MM.1S (cell line): ENCODE data around the gene PDIA2.

Source experiments
- DNase-seq: peaks from one replicate; pipeline ENCODE4 v3.0.0-alpha.2; 2015
- H2AFZ ChIP-seq: fragments of 300-600 bp; sonication (generic); 2 replicates; pipeline ENCODE4 v1.6.0; 2016; ENCODE audit warnings: antibody characterized with exemption, low read length
- H3F3A ChIP-seq: fragments of 300-600 bp; sonication (generic); 2 replicates; pipeline ENCODE4 v1.6.1; 2016; ENCODE audit warnings: mild to moderate bottlenecking, antibody characterized with exemption, low read length, moderate library complexity, mixed read lengths; ENCODE audit not compliant: insufficient read depth
- H3K27ac ChIP-seq: fragments of 300-600 bp; sonication (generic); 2 replicates; pipeline ENCODE4 v1.5.1; 2016; ENCODE audit warnings: mild to moderate bottlenecking, low read length
- H3K27me3 ChIP-seq: fragments of 300-600 bp; sonication (generic); replicated peaks from 2 replicates; pipeline ENCODE4 v1.6.0; 2016; ENCODE audit warnings: low read length; ENCODE audit not compliant: insufficient read depth
- H3K36me3 ChIP-seq: fragments of 300-600 bp; sonication (generic); replicated peaks from 2 replicates; pipeline ENCODE4 v1.6.1; 2016; ENCODE audit warnings: mild to moderate bottlenecking, low read length, mixed read lengths; ENCODE audit not compliant: insufficient read depth
- H3K4me1 ChIP-seq: fragments of 300-600 bp; sonication (generic); 2 replicates; pipeline ENCODE4 v1.6.1; 2016; ENCODE audit warnings: low read length, mixed read lengths
- H3K4me2 ChIP-seq: fragments of 300-600 bp; sonication (generic); 2 replicates; pipeline ENCODE4 v1.6.0; 2016; ENCODE audit warnings: low read depth, low read length
- H3K4me3 ChIP-seq: fragments of 300-600 bp; sonication (generic); 2 replicates; pipeline ENCODE4 v1.5.1; 2016; ENCODE audit warnings: low read length, mixed read lengths
- H3K79me2 ChIP-seq: fragments of 300-600 bp; sonication (generic); 2 replicates; pipeline ENCODE4 v1.6.1; 2016; ENCODE audit warnings: mixed run types, low read length, mixed read lengths
- H3K9ac ChIP-seq: fragments of 300-600 bp; sonication (generic); 2 replicates; pipeline ENCODE4 v1.6.1; 2016; ENCODE audit warnings: low read length, mixed read lengths
- H3K9me2 ChIP-seq: fragments of 300-600 bp; sonication (generic); replicated peaks from 2 replicates; pipeline ENCODE4 v1.6.1; 2016; ENCODE audit warnings: mild to moderate bottlenecking, low read length, mixed read lengths; ENCODE audit not compliant: insufficient read depth
- H3K9me3 ChIP-seq: fragments of 300-600 bp; sonication (generic); replicated peaks from 2 replicates; pipeline ENCODE4 v1.6.1; 2016; ENCODE audit warnings: mild to moderate bottlenecking, low read length, mixed read lengths; ENCODE audit not compliant: insufficient read depth
- H4K20me1 ChIP-seq: fragments of 300-600 bp; sonication (generic); 2 replicates; pipeline ENCODE4 v1.6.1; 2016; ENCODE audit warnings: mild to moderate bottlenecking, low read length, moderate library complexity, mixed read lengths; ENCODE audit not compliant: insufficient read depth
- EZH2 ChIP-seq: fragments of 300-600 bp; sonication (generic); optimal IDR thresholded peaks from 2 replicates; pipeline ENCODE3; 2017; ENCODE audit warnings: low read depth, mild to moderate bottlenecking, antibody characterized with exemption, low read length, mixed read lengths
- EZH2phosphoT487 ChIP-seq: fragments of 300-600 bp; sonication (generic); IDR thresholded peaks from 2 replicates; pipeline ENCODE4 v1.6.1; 2018; ENCODE audit warnings: antibody characterized with exemption, low read length
- TF ChIP-seq, protein P1 (sequence below): fragments of 300-600 bp; sonication (generic); IDR thresholded peaks from 2 replicates; pipeline ENCODE4 v1.5.1; 2016; ENCODE audit warnings: antibody characterized with exemption, low read length, mixed read lengths

The PDIA2 gene

DNA sequence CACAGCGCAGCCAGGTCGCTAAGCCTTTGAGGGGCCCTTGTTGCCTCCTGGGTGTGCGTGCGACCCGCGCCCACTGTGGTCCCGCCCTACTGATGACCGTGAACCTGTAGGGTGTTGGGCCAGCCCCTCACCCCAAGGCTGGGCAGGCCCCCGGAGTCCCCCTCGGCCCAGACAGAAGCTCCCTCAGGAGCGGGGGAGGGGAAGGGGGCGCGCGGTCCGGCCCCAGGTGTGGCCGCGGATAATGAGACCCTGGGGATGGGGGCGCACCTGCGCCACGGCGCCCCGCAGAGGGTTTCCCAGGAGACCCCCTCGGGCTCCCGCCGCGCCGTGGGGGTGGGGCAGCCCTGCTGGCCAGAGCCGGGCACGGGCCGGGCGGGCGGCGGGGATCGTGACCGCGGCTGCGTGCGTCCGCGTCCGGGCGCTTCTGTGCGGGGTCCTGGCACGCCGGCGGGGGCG lies 2.9 kb upstream of the PDIA2 start:
- Histone ChIP-seq H3K4me3 (no peak overlapping the region), H3K4me1 (no peaks in the 10 kb centered on the region), H3K36me3 (no peaks in the 10 kb centered on the region), H2AFZ (no peak overlapping the region), H3F3A (no peaks in the 10 kb centered on the region), H3K9me3 (no peaks in the 10 kb centered on the region), H3K27me3 (peaks cover 26% of the 10 kb centered on the region), H3K4me2 (no peak overlapping the region), H3K9ac (no peak overlapping the region), H3K27ac (no peak overlapping the region), H3K79me2 (no peaks in the 10 kb centered on the region), H4K20me1 (no peaks in the 10 kb centered on the region), H3K9me2 (no peaks in the 10 kb centered on the region)
- DNase-seq: no peak
- TF ChIP-seq EZH2: no peak

- Histone ChIP-seq H3K27me3 (peaks cover 23% of the 10 kb centered on the region), H3K79me2 (no peaks in the 10 kb centered on the region), H3K27ac (no peak within 1 kb of the TSS), H3K4me2 (no peak within 1 kb of the TSS), H3K4me1 (no peaks in the 10 kb centered on the region), H3K9me3 (no peaks in the 10 kb centered on the region), H3K4me3 (no peak within 1 kb of the TSS), H3K36me3 (no peaks in the 10 kb centered on the region), H4K20me1 (no peaks in the 10 kb centered on the region), H3K9ac (no peak within 1 kb of the TSS), H2AFZ (no peak within 1 kb of the TSS), H3F3A (no peaks in the 10 kb centered on the region), H3K9me2 (no peaks in the 10 kb centered on the region)
- no peak for DNase-seq
- TF ChIP-seq, protein P1, sequence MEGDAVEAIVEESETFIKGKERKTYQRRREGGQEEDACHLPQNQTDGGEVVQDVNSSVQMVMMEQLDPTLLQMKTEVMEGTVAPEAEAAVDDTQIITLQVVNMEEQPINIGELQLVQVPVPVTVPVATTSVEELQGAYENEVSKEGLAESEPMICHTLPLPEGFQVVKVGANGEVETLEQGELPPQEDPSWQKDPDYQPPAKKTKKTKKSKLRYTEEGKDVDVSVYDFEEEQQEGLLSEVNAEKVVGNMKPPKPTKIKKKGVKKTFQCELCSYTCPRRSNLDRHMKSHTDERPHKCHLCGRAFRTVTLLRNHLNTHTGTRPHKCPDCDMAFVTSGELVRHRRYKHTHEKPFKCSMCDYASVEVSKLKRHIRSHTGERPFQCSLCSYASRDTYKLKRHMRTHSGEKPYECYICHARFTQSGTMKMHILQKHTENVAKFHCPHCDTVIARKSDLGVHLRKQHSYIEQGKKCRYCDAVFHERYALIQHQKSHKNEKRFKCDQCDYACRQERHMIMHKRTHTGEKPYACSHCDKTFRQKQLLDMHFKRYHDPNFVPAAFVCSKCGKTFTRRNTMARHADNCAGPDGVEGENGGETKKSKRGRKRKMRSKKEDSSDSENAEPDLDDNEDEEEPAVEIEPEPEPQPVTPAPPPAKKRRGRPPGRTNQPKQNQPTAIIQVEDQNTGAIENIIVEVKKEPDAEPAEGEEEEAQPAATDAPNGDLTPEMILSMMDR: no peak
- TF ChIP-seq EZH2 (no peak), EZH2phosphoT487 (no peak)
Measured at GRCh38 chr16:280552-280951, 2.4 kb upstream of the PDIA2 start, which contains the start of gene ARHGDIG. Gene ARHGDIG, plus strand, starts transcription at chr16:280591. Its CDS starts 90 bp downstream, at chr16:280681.

DNA sequence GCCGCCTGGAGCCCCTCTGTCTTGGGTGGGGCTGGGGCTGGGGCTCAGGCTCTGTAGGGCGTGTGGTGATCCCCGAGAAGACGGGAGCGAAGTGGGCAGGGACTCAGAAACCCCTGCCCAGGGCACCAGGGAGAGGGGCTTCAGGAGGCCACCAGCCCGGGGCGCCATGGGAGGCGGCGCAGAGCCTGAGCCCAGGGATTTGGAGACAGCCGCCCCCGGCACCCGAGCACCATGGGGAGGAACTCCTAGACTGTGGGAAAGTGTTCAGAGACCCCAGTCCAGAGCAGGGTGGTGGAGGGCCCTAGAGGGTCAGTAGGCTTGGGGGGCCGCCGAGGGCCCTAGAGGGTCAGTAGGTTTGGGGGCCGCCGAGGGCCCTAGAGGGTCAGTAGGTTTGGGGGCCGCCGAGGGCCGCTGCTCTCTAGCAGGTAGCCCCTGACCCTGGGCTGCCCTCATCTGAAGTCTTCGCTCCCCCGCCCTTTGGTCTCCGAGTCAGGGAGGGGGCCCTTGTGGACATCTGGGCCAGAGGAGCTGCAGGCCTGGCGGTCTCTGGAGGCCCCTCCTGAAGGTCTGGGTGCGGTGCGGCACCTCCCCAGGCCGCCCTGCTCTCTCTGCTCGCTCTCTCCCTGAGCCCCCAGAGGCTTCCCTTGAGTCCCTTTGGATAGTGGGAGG lies 1.8 kb upstream of the PDIA2 start:
- no peaks in the 10 kb centered on the region for H3K36me3 ChIP-seq
- H3K27ac ChIP-seq: no peak overlapping the region
- H3K9ac ChIP-seq: no peak overlapping the region
- H3K9me3 ChIP-seq: no peaks in the 10 kb centered on the region
- H3K9me2 ChIP-seq: no peaks in the 10 kb centered on the region
- no peak overlapping the region for H3K4me2 ChIP-seq
- DNase-seq: no peak
- H4K20me1 ChIP-seq: no peaks in the 10 kb centered on the region
- TF ChIP-seq EZH2phosphoT487: no peak
- TF ChIP-seq, protein P1: no peak
- no peak for TF ChIP-seq EZH2
- no peak overlapping the region for H2AFZ ChIP-seq
- H3K79me2 ChIP-seq: no peaks in the 10 kb centered on the region
- no peak overlapping the region for H3K4me3 ChIP-seq
- H3K27me3 ChIP-seq: peaks cover 23% of the 10 kb centered on the region
- H3F3A ChIP-seq: no peaks in the 10 kb centered on the region
- no peaks in the 10 kb centered on the region for H3K4me1 ChIP-seq

DNA sequence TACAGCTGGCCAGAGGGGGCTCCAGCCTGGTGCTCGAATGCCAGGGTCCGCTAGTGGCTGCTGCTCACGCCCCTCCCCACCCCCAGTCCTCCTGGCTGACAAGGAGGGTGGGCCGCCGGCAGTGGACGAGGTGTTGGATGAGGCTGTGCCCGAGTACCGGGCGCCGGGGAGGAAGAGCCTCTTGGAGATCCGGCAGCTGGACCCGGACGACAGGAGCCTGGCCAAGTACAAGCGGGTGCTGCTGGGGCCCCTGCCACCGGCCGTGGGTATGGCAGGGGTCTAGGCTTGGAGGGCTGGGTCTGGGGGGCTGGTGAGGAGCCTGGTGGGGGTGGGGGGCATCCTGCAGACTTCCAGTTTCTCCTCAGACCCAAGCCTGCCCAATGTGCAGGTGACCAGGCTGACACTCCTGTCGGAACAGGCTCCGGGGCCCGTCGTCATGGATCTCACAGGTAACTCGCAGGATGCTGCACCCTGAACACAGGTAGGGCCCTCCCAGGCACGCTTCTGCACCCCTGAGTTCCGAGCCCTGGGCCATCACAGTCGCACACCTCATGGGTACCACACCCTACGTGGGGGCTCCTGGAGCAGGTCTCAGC lies 1.2 kb upstream of the PDIA2 start:
- no peaks in the 10 kb centered on the region for H3K9me2 ChIP-seq
- no peaks in the 10 kb centered on the region for H3K9me3 ChIP-seq
- peaks cover 23% of the 10 kb centered on the region for H3K27me3 ChIP-seq
- no peak for DNase-seq
- H2AFZ ChIP-seq: no peak overlapping the region
- no peak overlapping the region for H3K27ac ChIP-seq
- no peak overlapping the region for H3K4me3 ChIP-seq
- no peaks in the 10 kb centered on the region for H3K4me1 ChIP-seq
- H3F3A ChIP-seq: no peaks in the 10 kb centered on the region
- H4K20me1 ChIP-seq: no peaks in the 10 kb centered on the region
- TF ChIP-seq, protein P1: no peak
- TF ChIP-seq EZH2 (no peak), EZH2phosphoT487 (no peak)
- no peak overlapping the region for H3K9ac ChIP-seq
- no peaks in the 10 kb centered on the region for H3K79me2 ChIP-seq
- H3K36me3 ChIP-seq: no peaks in the 10 kb centered on the region
- H3K4me2 ChIP-seq: no peak overlapping the region
